ENCODE measurements around the gene PRSS48.

- TF ChIP-seq EZH2phosphoT487 (IDR thresholded peaks at IDR 0.05) (no peak), CTCF (IDR thresholded peaks at IDR 0.05) (no peak)
Observed at GRCh38 chr4:151267104-151267503, 9.9 kb upstream of the PRSS48 start.

All from neural progenitor cell (in vitro differentiated cells).